Measurements from ENCODE around the gene KRT80.
A peak's percentile ranks its signal among the peaks of the same experiment; 100 is the strongest.

KRT80 gene

DNA sequence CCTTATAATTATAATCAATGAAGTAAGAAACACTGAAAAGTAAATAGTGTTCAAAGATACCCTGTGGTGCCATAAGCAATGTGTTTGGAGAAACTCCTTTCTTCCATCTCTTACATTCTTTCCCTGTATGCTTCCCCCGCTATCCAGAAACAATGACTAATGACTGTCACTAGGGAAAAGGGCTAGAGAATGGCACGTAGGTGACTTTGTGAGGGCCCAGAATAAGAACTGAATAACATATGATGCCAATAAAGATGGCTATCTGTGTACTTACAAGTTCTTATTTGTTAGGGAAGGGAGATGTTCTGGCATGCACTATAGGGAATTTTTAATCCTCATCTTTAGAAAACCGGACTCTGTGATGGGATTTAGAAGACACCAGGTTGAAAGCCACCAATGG, 36.6 kb upstream of the KRT80 start:
- no peak for DNase-seq

DNA sequence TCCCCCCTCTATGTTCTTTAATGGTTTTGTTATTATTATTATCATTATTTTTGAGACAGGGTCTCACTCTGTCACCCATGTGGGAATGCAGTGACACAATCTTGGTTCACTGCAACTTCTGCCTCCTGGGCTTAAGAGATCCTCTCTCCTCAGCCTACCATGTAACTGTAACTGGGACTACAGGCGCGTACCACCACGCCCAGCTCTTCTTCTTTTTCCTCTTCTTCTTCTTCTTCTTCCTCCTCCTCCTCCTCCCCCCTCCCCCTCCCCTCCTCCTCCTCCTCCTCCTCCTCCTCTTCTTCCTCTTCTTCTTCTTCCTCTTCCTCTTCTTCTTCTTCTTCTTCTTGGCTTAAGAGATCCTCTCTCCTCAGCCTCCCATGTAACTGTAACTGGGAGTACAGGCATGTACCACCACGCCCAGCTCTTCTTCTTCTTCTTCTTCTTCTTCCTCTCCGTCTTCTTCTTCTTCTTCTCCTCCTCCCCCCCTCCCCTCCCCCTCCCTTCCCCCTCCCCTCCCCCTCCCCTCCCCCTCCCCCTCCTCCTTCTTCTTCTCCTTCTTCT, 35.9 kb upstream of the KRT80 start:
- DNase-seq: no peak

DNA sequence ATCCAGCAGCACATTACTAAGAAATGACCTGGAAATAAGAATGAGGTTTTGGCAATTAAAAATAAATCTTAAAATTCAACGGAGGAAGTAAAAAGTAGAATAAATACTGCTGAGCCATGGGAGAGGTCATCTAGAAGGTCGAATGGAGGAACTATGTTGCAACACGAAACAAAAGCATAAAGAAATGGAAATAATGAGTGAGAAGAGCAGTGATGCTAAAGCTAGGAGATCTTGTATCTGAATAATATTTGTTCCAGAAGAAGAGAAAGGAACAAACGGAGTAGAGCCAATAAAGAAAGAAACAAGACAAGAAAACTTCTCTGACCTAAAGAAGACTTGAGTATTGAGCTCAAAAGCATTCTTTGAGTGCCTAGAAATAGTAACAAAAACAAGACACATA, 34.6 kb upstream of the KRT80 start:
- DNase-seq: no peak

DNA sequence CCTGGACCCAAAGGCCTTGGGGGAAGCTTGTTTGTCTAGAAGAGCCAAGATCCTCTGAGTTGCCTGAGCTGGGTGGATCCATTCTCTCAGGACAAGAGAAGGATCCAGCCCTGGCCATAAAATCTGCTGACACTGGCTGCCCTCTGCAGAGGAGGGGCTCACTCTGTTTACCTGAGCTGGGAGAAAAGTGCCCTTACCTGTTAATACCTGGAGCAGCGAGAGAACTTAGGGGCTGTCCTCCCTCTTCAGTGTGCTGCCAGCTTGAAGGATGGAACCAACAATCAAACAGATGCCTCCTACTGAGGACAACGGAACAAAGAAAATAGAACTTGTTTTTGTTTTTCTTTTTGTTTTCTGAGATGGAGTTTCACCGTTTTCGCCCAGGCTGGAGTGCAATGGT, 33.9 kb upstream of the KRT80 start:
- no peak for DNase-seq

DNA sequence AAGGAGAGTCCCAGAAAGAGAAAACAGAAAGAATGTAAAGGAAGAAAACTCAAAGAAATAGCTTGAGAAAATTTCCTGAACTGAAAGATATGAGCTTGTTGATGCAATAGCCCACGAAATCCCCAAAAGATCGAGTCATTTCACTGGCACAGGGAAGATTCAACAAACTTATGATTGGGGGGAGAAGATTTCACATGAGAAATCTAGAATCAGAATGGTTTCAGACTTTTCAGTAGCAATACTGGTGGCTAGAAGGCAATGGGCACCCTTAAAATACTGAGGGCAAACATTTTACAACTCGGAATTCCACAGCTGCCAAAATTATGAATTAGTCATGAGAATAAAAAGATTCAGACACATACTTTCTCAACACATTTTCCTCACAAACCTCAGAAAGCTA, 32.3 kb upstream of the KRT80 start:
- DNase-seq: no peak

DNA sequence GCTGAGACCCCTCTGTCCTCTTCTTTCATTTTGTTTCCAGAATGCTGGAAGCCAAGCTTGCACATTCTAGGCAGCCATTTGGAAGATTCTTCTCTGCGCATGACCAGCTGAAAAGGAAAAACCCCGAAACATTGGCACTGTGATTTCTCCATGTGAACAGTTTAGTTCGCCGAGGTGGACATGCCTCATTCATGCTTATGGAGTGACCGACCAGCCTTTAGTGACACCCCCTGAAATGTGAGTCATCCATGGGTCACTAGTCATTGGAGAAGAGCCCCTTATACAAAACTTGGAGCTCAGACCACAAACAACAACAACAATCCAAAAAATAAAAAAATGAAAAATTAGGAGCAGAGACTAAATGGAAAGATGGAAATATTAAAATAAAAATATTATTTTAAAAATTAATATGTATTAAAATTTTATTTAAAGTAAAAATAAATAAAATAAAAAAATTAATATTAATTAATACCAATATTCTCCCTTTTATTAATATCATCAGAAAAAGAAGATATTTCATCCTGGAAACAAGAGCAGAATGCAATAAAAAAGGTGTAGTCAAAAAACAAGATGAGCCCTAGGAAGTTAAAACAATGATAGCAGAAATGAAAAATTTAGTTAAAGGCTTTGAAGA, 31.7 kb upstream of the KRT80 start:
- no peak for DNase-seq

DNA sequence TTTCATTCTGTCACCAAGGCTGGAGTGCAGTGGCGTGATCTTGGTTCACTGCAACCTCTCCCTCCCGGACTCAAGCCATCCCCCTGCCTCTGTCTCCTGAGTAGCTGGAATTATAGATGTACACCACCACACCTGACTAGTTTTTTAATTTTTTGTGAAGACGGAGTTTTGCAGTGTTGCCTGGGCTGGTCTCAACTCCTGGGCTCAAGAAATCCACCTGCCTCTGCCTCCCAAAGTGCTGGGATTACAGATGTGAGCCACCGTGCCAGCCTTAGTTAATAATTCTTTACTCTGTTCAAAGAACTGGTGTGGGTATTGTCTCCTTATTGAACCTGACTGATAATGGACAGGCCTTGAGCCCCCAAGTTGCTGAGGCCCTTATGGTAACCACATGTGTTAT, 30.9 kb upstream of the KRT80 start:
- no peak for DNase-seq

DNA sequence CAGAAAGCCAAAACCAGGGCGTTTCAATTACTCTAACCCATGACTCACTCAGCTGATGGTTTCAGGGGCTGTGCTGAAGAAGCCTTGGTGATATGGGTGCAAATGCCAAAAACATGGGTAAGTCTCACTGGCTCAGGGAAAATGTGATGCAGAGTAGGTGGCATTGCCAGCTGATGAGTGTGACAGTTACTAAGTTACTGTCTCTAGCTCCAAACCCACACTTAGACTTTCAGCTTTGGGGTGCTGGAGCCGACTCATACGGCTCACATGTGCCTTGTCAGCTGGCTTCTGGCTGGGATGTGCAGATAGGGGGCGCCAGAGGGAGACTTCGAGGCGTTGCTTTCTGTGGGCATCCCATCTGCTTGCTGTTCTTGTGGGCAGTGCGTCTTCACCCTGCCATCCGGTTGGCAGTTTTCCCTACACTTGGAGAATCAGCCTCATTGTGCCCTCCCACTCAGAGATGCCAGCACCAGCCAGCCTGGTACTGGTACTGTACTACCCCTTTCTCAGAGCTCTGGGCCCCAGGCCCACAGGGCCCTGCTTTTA, 30.2 kb upstream of the KRT80 start:
- DNase-seq: peak; percentile 7

DNA sequence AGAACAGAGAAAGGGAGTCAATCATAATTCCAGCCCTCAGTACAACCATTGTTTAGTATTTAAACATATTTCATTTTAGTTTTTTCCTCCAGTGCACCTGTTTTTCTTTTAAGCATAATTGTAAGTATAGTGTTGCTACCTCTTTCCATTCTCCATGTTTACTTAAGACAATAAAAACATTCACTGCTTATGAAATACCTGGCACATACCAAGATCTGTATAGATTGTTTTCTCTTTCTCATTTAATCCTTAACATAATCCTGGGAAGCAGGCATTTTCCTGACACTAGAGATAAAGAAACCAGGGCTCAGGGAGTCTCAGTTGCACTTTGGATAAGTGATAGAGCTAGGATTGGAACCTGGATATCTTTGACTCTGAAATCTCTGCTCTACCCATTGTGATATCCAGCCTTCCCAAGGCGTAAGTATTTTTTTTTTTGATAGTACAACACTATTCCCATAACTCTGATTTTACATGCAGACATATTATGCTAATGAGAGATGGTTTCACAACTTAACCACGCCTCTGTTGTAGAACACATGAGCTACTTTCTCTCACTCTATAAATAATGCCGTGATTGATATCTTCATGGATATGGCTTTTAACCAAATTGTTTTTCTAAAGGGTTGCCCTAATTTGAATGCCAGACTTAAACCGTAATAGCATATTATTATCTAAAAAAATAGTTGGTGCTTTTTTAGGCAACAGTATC, 29.4 kb upstream of the KRT80 start:
- no peak for DNase-seq

DNA sequence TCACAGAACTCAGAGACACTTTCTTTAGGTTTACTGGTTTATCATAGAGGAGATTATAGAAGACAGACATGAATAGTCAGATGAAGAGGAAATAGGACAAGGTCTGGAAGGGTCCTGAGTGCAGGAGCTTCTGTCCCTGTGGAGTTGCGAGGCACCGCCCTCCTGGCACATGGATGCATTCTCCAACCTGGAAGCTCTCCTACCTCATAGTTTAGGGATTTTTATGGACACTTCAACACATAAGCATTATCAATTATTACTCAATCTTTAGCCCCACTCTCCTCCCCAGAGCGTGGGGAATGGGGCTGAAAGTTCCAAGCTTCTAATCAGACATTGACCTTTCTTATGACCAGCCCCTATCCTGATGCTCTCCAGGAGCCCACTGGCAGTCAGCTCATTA, 28.7 kb upstream of the KRT80 start:
- no peak for DNase-seq

DNA sequence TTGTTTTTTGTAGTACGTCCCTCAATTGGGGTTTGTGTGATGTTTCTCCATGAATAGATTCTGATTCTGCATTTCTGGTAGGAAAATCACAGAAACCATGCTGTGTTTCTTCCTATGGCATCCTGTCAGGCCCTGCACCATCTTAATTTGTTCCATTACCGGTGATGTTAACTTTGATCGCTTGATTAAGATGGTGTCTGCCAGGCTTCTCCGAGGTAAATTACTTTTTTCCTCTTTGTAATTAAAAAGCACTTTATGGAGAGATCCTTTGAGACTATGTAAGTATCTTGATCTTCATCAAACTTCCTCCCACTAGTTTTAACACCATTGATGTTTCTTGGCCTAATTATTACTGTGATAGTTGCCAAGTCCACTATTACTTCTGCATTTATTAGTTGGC, 26.2 kb upstream of the KRT80 start:
- DNase-seq: no peak

DNA sequence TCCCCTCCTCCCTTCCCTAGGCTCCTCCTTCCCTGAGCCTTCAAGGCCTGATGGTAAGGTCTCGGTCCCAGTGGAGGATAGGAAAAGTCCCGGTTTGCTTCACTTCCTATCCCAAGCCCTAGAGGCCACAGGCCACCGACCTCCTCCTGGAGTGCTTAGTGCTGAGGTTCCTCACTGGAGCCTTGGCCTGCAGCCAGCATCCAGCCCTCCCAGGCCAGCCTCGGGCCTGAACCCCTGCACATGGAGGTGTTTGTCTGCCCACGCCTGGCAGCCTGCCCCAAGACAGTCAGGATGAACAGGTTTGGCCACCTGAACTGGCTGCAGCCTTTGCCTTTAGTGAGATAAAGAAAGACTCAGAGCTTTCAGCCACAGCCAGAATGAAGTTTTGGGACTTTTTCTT, 25.4 kb upstream of the KRT80 start:
- DNase-seq: no peak

DNA sequence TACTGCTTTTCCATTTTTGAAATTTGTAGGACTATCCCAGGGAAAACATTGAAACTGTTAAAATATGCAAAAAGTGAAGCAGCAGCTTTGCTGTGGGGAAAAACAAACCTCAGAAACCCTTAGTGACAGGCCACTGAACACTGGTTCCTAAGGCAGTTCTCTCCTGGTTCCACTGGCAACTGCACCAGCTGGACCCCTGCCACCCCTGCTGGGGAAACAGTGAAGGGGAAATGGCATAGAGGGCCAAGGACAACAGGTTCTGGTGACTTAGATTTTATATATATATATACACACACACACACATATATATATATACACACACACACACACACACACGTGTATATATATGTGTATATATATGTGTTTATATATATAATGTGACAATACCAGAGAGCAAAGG, 25.0 kb upstream of the KRT80 start:
- no peak for DNase-seq

DNA sequence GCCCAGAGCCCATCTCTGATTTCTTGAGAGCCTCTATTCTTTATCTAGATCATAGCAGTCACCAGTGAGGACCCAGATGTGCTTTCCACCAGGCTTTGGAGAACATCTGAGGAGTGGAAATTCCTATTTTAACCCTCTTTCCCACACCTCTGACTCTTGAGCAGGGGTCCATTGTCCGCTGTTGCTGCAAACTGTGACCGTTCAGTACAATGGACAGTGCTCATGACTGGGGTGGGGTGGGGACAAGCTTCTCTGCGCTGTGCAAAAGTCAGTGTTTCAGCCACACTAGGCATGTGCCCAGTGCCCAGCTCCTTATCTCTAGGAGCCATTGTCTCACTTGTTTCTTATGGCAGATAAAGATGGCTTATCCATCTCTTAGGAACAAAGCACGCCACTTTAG, 24.3 kb upstream of the KRT80 start:
- DNase-seq: no peak

DNA sequence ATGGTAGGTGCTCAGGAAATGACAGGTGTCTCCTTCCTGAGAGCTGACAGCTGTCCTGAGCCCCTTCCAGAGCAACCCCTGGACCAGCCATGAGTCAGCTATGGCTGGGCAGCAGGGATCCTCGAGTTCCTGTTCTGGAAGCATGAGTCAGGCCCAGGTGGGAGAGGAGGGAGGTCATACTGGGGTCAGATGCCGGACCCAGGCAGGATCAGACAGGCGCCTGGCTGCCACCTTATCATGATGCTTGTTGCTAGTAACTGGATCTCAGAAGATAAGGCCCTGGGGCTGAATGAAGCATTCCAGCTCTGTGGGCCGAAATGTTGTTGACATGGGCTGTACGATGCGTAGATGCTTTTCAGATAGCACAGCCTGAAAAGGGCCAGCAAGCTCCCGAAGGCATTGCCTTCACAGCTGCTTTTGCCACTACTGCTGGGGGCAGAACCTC, 23.8 kb upstream of the KRT80 start:
- no peak for DNase-seq

DNA sequence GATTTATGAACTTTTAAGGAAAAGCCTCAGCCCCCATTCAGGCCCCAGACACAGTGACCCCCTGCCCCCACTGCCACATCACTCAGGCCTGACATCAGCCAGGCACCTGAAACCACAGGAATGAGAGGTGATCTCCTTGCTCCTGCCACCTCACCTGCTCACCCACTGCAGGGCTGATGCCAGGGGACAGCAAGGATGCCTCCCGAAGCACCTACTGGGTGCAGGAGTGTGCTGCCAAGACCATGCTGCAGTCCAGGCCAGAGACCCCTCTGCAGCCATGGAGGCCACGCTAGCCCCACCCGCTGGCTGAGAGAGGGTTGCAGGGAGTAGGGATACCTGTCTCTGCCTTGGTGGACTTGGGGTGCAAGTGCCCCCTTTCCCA, 22.6 kb upstream of the KRT80 start:
- no peak for DNase-seq

DNA sequence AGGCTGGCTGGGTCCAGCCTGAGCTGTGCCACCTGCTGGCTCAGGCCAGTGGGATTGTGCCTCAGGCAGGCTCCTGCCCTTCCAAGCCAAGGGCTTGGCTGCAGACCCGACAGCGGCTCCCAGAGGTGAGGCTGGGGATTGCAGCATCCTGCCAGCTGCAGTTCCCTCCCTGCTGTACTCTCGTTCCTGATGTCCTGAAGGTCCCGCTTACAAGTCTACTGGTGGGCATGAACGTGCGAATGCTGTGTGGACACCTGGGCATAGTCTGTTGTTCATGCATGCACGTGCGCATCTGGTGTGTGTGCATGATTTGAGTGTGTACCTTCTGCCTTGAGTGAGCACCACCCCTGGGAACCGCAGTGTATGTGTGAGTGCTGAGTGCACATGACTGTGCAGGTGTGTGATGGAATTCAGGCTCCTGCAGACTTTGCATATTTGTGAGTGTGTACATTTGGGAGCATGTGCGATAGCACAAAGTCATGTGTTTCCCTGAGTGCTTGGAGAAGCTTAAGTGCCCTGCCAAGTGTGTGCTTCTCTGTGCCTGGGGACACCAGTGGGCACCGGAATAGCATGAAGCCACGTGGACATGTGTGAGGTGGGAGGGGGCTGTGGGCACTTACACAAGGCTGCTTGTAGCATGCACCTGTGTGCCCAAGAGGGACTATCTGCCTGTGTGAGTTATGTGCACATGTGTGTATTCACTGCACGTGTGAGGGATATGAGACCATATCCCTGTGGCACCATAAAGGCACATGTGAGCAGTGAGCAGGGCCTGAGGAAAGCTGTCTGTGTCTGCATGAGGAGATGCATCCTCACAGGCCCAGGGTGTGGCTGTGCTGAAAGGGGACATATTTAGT, 22.0 kb upstream of the KRT80 start:
- DNase-seq: peak; percentile 40

DNA sequence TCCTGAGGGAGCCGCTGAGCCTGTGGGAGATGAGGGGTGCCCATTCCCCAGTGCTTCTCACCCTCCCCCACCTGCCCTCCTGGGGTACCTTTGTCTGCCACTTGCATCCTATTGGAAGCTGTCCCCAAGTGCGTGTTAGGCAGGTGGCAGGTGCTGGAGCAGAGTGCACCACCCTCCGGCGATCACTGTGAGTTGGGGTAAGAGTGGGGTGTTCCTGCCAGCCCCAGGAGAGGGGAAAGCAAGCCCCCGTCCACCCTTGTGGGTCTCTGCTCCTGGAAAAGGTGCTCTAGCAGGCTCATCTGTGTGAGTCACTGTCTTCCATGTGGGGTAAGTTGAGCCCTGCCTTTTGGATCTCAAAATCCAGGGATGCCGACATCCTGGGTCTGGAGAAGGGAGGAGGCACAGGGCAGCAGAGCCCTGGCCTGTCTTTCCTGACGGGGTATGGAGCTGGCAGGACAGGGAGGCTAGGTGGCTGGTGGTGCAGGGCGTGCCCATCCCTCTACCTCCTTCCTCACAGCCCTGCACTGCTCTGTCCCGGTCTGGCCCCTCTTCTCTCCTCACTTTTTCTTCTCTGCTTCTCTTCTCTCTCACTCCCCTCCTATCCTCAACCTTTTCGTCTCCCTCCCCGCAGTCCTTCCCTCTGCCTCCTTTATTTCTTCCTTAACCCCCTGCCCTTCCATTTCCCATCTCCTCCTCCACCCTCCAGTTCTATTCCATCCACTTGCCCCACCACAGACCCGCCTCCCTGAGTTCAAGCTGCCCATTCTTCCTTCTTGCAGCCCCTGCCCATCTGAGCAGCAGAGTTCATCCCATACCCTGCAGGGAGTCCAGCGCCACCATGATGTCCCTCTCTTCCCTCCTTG, 21.1 kb upstream of the KRT80 start:
- no peak for DNase-seq

DNA sequence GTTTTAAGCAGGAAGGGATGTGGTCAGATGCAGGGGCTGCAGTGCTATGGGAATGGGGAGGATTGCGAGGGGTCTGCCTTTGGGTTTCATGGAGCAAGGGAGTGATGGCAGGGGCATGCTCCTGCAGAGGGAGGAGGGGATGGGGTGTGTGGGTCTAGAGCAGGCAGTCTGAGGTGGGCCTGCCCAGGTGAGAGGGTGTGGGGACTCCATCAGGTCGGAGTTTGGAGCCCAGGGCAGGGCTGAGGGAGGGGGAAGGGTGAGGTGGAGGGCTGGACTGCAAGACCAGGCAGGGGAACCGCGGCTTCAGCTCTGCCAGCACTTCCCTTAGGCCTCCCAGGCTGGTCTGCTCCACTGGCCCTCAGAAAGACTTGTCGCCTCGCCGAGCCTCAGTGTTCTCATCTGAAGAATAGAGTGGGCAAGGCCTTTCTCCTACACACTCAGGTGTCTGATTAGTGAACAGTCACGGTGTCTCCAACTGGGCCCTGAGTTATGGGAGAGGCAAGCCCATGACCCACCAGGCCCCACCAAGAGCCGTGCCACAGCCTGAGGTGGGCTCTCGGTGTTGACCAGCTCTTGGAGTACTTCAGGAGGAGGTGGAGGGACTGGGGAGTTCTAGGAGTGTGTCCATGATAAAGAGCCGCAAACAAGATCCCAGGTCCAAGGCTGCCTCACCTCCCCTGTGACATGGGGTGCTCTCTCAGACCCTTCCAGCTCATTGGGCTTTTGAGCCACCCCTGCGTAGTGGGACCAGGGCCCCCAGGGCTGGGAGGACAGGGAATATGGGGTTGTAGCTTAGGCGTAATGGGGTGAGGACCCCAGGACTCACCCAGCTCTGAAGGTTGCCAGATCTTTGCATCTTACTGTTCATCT, 20.1 kb upstream of the KRT80 start:
- DNase-seq: no peak

DNA sequence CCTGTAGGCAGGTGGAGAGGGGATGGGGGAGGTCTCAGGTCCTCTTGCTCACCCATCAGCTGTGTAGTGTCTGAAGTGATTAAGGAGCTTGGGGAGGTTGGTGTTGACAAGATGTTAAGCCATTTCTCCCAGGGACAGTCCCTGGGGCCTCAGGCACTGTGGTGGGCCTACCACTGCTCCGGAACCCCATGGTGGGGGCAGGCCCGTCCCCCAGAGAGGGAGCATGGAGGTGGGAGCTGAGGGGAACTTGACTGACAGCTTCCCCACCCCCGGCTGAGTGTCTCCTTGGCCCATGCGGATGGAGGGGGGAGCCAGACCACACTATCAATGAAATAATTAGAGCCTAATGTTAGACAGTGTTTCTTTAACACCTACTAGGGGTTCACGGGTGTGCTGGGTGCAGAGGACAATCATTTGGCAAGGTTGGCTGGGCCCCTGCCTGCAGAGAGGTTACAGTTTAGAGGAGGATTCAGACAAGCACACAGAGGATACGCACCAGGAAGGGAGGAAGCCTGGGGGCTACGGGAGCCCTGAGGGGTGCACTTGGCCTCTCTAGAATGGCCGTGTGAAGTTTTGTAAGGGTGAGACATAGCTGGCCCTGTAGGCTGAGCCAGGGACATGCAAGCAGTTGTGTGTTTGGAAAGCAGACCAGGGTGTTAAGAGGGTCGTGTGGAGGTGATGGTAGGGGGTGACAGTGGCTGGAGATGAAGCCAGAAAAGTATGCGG, 19.3 kb upstream of the KRT80 start:
- DNase-seq: no peak

Data from NCI-H1694 treated with DMSO at 0.1 percent for 48 hours (cell line).